ENCODE measurements around the gene GAP43. TPM values are rescaled to one million over a fixed set of nuclear protein-coding genes. Genes with fewer than 3 reads are reported as not detected.

GAP43 gene
- total RNA-seq, 1 donor from 2014 or later = not detected

DNA sequence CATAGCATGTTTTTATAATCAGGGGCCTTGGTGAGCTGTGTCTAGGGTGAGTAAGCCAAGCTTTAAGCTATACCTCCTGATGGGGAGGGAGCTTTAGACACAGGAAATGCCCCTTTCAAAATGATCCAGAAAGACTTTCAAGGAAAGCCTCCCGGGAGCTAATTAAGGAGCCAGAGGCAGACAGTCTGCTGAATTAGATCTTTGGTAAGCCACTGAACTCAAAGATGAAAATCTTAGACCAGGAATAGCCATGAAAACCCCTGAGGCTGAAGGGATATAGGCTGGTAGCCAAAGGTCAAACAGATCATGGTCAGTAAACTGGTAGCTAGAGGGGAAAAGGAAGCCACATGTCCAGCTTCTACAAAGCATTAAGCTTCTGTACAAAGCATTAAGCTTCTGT is 42.7 kb upstream of the GAP43 start:
- intact Hi-C loops (cut with micrococcal nuclease) = no loop called here
- no peaks in the 10 kb centered on the region for H3K9me3 Mint-ChIP-seq
- CTCF ChIA-PET = no interaction called here

DNA sequence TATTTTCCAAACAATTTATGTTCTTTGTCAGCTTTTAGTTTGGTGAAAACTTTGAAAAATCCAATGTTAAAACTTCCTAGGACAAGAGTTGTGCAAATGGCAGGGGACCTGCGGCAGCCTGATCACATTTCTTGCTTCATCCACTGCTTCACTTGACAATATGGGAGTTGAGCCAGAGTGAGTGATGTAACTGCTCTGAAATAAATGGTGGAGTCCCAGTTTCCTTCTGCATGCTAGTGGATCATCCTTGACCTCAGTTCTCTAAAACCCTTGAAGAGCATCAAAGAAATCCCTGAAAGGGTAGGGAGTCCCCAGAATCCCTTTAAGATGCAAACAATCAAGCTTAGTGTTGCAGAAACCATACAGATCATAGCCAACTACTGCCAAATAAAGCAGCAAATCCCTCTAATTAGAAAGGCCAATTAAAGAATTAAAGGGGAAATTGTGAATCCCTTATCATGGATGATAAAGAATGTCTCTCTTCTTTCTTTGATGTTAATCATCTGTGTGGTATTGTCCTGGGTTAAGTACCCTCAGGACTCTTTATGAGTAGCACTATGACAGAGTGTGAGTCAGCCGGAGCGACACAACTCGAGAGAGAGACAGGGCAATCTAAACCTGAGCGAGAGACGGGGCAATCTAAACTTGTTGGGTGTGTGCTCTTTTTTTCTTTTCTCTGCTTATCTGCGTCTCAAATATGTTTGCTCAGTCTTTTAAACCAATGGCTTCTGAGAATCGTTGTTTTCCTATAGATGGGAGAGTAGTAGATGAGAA is 41.8 kb upstream of the GAP43 start:
- ChIA-PET CTCF (no interaction called here), POLR2A (no interaction called here)
- Mint-ChIP-seq H3K27ac (no peak overlapping the region), H3K9me3 (no peaks in the 10 kb centered on the region), H3K4me3 (no peak overlapping the region), H3K36me3 (ENCODE audit: low read depth) (no peaks in the 10 kb centered on the region), H3K4me1 (no peaks in the 10 kb centered on the region), H3K27me3 (peaks cover 3% of the 10 kb centered on the region)
- TF ChIP-seq, protein P1, sequence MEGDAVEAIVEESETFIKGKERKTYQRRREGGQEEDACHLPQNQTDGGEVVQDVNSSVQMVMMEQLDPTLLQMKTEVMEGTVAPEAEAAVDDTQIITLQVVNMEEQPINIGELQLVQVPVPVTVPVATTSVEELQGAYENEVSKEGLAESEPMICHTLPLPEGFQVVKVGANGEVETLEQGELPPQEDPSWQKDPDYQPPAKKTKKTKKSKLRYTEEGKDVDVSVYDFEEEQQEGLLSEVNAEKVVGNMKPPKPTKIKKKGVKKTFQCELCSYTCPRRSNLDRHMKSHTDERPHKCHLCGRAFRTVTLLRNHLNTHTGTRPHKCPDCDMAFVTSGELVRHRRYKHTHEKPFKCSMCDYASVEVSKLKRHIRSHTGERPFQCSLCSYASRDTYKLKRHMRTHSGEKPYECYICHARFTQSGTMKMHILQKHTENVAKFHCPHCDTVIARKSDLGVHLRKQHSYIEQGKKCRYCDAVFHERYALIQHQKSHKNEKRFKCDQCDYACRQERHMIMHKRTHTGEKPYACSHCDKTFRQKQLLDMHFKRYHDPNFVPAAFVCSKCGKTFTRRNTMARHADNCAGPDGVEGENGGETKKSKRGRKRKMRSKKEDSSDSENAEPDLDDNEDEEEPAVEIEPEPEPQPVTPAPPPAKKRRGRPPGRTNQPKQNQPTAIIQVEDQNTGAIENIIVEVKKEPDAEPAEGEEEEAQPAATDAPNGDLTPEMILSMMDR (IDR thresholded peaks at IDR 0.05) = no peak
- intact Hi-C loops (cut with micrococcal nuclease) = no loop called here
- DNase-seq (no peak), ATAC-seq (ENCODE audit: low read depth) (no peak)

More for the DNA sequence above, 42.7 kb upstream of the GAP43 start:
- ATAC-seq (ENCODE audit: low read depth) = no peak
- Mint-ChIP-seq H3K27ac (no peak overlapping the region), H3K4me3 (no peak overlapping the region), H3K36me3 (ENCODE audit: low read depth) (no peaks in the 10 kb centered on the region), H3K27me3 (peaks cover 5% of the 10 kb centered on the region), H3K4me1 (no peaks in the 10 kb centered on the region)
- POLR2A ChIA-PET = no interaction called here
- TF ChIP-seq, protein P1 (IDR thresholded peaks at IDR 0.05) = no peak
- no peak for DNase-seq

DNA sequence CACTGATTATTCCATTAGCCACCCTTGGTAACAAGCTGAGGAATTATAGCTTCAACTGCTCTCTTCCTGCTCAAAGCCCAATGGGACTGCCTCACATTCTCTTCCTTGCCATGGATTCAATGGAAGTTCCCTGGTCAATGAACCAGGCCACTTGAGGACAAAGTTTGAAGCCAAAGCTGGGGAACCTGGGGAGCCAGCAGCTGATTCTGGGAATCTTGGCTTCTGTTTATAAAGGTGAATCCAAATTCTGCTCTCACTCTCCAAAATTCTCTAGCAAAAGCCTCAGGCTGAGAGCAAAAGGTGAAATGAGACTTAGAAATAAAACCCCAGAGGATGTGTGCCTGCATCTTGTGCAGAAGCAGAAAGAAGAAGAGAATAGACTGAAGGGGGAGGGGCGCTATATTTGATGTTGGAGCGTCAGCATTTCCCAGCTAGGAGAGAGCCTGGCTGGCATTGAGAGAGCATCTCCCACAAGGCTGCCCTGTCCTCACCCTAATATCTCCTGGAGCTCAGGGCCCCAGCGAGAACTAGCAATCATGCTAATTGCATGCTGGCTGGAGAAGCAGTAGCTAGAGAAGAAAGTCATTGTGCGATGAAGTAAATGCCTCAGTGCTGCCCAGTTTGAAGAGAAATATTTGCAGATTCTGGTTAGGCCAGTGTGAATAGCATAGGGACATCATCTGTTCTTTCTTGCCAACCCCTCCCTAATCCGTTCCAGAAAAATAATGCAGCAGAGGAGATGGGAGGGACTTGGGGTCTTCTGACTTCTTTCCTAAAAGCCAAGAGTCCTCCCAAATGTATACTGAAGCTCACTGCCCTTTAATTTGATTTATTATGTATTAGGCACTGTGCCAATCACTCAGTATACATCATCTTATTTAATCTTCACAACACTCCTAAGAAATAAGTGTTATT is 34.9 kb upstream of the GAP43 start:
- POLR2A ChIA-PET = no interaction called here
- TF ChIP-seq, protein P1 (IDR thresholded peaks at IDR 0.05) = no peak
- no peak overlapping the region for H3K27ac Mint-ChIP-seq
- no peak overlapping the region for H3K4me3 Mint-ChIP-seq
- intact Hi-C loops (cut with micrococcal nuclease) = no loop called here
- H3K4me1 Mint-ChIP-seq = no peaks in the 10 kb centered on the region
- H3K9me3 Mint-ChIP-seq = peaks cover 2% of the 10 kb centered on the region
- DNase-seq (no peak), ATAC-seq (ENCODE audit: low read depth) (no peak)
- H3K36me3 Mint-ChIP-seq (ENCODE audit: low read depth) = no peaks in the 10 kb centered on the region
- H3K27me3 Mint-ChIP-seq = peaks cover 7% of the 10 kb centered on the region
- CTCF ChIA-PET = no interaction called here

DNA sequence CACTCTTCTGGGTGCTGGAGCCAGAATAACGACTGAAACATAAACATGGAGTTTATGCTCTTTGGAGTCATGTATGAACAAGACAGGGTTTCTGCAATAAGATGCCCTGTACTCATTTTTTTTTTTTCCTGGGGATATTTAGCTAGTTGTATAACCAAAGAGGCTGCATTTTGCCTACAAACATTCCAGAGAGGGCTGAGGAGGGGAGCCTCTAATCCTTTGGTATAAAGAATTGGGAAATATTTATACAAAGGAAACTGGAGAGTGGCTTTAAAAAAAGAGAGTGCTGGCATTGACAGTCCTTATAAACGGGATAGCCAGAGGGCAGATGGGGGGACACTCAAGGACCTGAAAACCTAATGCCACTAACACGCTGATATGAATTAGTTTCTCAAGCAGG is 32.4 kb upstream of the GAP43 start:
- TF ChIP-seq, protein P1 (IDR thresholded peaks at IDR 0.05) = no peak
- ChIA-PET POLR2A (no interaction called here), CTCF (no interaction called here)
- intact Hi-C loops (cut with micrococcal nuclease) = no loop called here
- Mint-ChIP-seq H3K4me3 (no peak overlapping the region), H3K9me3 (peaks cover 10% of the 10 kb centered on the region), H3K27ac (no peak overlapping the region), H3K27me3 (peaks cover 7% of the 10 kb centered on the region), H3K4me1 (no peaks in the 10 kb centered on the region), H3K36me3 (ENCODE audit: low read depth) (no peaks in the 10 kb centered on the region)
- DNase-seq = no peak
- ATAC-seq (ENCODE audit: low read depth) = no peak

DNA sequence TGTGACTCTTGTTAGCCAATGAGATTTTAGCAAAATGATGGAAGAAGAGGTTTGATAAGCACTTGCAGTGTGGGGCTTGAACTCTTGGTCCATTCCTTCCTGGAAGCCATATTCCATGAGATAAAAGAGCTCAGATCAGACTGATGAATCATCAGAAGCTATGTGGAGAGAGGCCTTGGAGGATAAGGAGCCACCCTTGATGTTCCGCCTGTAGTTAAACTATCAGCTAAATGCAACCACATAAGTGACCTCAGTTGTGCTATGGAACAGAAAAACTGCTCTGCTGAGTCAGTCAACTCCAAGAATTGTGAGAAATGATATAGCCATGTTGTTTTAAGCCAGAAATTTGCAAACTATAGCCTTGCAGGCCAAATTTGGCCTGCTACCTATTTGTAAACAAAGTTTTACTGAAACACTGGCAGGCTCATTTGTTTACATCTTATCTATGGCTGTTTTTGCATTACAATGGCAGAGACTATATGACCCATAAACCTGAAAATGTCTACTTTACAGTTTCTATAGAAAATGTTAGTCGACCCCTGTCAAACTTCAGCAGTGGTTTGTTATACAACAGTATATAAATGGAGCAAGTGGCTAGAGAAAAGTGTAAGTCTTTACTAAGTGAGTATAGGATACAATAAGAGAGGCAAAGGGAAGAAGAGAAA is 27.6 kb upstream of the GAP43 start:
- no peak for DNase-seq
- Mint-ChIP-seq H3K27ac (no peak overlapping the region), H3K9me3 (peaks cover 10% of the 10 kb centered on the region), H3K4me3 (no peak overlapping the region), H3K27me3 (no peaks in the 10 kb centered on the region), H3K36me3 (ENCODE audit: low read depth) (no peaks in the 10 kb centered on the region), H3K4me1 (no peaks in the 10 kb centered on the region)
- ATAC-seq (ENCODE audit: low read depth) = no peak
- TF ChIP-seq, protein P1 (IDR thresholded peaks at IDR 0.05) = no peak
- intact Hi-C loops (cut with micrococcal nuclease) = no loop called here
- CTCF ChIA-PET = no interaction called here
- POLR2A ChIA-PET = no interaction called here

All from activated B cell treated with CpG ODN at 0.5 μM for 24 hours (primary cell).